GM23338 (cell line): ENCODE results near the gene SLC9A9. TPM values are rescaled to one million over a fixed set of nuclear protein-coding genes. Genes with fewer than 3 reads are reported as not detected.

Experiments used
- ATAC-seq: fragments of 200-7000 bp; cut with Tn5 transposase; 3 replicates; pipeline ENCODE4 v1.9.1; 2020
- DNase-seq: peaks from one replicate; pipeline ENCODE4 v3.0.0-alpha.2; 2015; ENCODE audit warnings: low spot score
- H2AFZ ChIP-seq: fragments of 200-600 bp; sonication (generic); 2 replicates; pipeline ENCODE4 v1.8.0; 2016; ENCODE audit warnings: antibody characterized with exemption, mild to moderate bottlenecking, moderate library complexity
- H3F3A ChIP-seq: fragments of 200-600 bp; sonication (generic); replicated peaks from 2 replicates; pipeline ENCODE4 v1.8.0; 2017; ENCODE audit warnings: antibody characterized with exemption, mixed run types, low read depth
- H3K27ac ChIP-seq: fragments of 200-600 bp; sonication (generic); 2 replicates; pipeline ENCODE4 v1.6.1; 2016; ENCODE audit warnings: low read depth
- H3K27me3 ChIP-seq: fragments of 200-600 bp; sonication (generic); 2 replicates; pipeline ENCODE4 v1.8.0; 2016; ENCODE audit warnings: mild to moderate bottlenecking, mixed run types, moderate library complexity; ENCODE audit not compliant: insufficient read depth
- H3K36me3 ChIP-seq: fragments of 200-600 bp; sonication (generic); 2 replicates; pipeline ENCODE4 v1.8.0; 2016; ENCODE audit warnings: mild to moderate bottlenecking; ENCODE audit not compliant: insufficient read depth
- H3K4me1 ChIP-seq: fragments of 200-600 bp; sonication (generic); 2 replicates; pipeline ENCODE4 v1.8.0; 2016; ENCODE audit warnings: mild to moderate bottlenecking, moderate library complexity; ENCODE audit not compliant: insufficient read depth
- H3K4me2 ChIP-seq: fragments of 200-600 bp; sonication (generic); 2 replicates; pipeline ENCODE4 v1.7.1; 2017; ENCODE audit warnings: mixed run types
- H3K4me3 ChIP-seq: fragments of 200-600 bp; sonication (generic); 2 replicates; pipeline ENCODE4 v1.6.1; 2016; ENCODE audit warnings: mixed run types
- H3K79me2 ChIP-seq: fragments of 200-600 bp; sonication (generic); replicated peaks from 2 replicates; pipeline ENCODE4 v1.8.0; 2017; ENCODE audit warnings: mild to moderate bottlenecking; ENCODE audit not compliant: insufficient read depth
- H3K9me2 ChIP-seq: fragments of 200-600 bp; sonication (generic); 2 replicates; pipeline ENCODE4 v1.8.0; 2017; ENCODE audit not compliant: insufficient read depth
- H4K20me1 ChIP-seq: fragments of 200-600 bp; sonication (generic); replicated peaks from 2 replicates; pipeline ENCODE4 v1.8.0; 2017; ENCODE audit warnings: mild to moderate bottlenecking; ENCODE audit not compliant: insufficient read depth
- H3K27ac Mint-ChIP-seq: 2 replicates; pipeline ENCODE4 v1.8.0; 2020; ENCODE audit warnings: inconsistent platforms, mild to moderate bottlenecking, moderate library complexity, mixed read lengths
- H3K27me3 Mint-ChIP-seq: 3 replicates; pipeline ENCODE4 v1.8.0; 2022; ENCODE audit warnings: low read depth, mild to moderate bottlenecking, moderate library complexity, mixed read lengths, inconsistent platforms; ENCODE audit not compliant: insufficient read depth, poor library complexity
- H3K36me3 Mint-ChIP-seq: 3 replicates; pipeline ENCODE4 v1.8.0; 2021; ENCODE audit warnings: low read depth, mild to moderate bottlenecking, inconsistent platforms, moderate library complexity, mixed read lengths
- H3K4me1 Mint-ChIP-seq: 3 replicates; pipeline ENCODE4 v1.8.0; 2020; ENCODE audit warnings: mild to moderate bottlenecking, inconsistent platforms, mixed read lengths
- H3K4me3 Mint-ChIP-seq: 3 replicates; pipeline ENCODE4 v1.8.0; 2021; ENCODE audit warnings: moderate library complexity, mild to moderate bottlenecking, inconsistent platforms, mixed read lengths
- H3K9me3 Mint-ChIP-seq: 3 replicates; pipeline ENCODE4 v1.8.0; 2020; ENCODE audit warnings: moderate library complexity, mild to moderate bottlenecking, inconsistent platforms, mixed read lengths
- JUNB ChIP-seq: IDR thresholded peaks from one replicate; pipeline ENCODE4 v1.6.1; 2016; ENCODE audit warnings: antibody characterized with exemption; ENCODE audit not compliant: unreplicated experiment
- NANOG ChIP-seq: IDR thresholded peaks from 2 replicates; pipeline ENCODE4 v1.6.1; 2016; ENCODE audit warnings: antibody characterized with exemption, borderline replicate concordance
- REST ChIP-seq: IDR thresholded peaks from one replicate; pipeline ENCODE4 v1.6.1; 2018; ENCODE audit warnings: antibody characterized with exemption; ENCODE audit not compliant: unreplicated experiment
- ZNF331 ChIP-seq: fragments of 250-450 bp; sonication (Bioruptor Pico); IDR thresholded peaks from 2 replicates; pipeline ENCODE4 v1.5.0; 2020; ENCODE audit warnings: low read depth, mild to moderate bottlenecking, moderate library complexity
- ZNF462 ChIP-seq: fragments of 250-450 bp; sonication (Bioruptor Pico); IDR thresholded peaks from 2 replicates; pipeline ENCODE4 v1.5.0; 2020; ENCODE audit warnings: mild to moderate bottlenecking, moderate library complexity
- polyA plus RNA-seq: library from polyadenylated mRNA; unstranded; fragments of >200 nt; fragmentation: Nextera tagmentation; extraction: Ambion mirVana; gene quantifications from 2 replicates; pipeline ENCODE4 v1.2.1, GENCODE V29; 2016
- total RNA-seq: library from RNA; depleted of rRNA; stranded (reverse); fragments of >200 nt; shearing (Covaris generic); gene quantifications from 2 replicates; pipeline ENCODE4 v1.2.3, GENCODE V29; 2014

The SLC9A9 gene
- total and polyA plus RNA-seq, 2 experiments from 2014 or later, result 1.3 to 1.6 TPM

- TF ChIP-seq NANOG, result no peak
- TF ChIP-seq REST, result no peak
These were observed 162.8 kb downstream of the SLC9A9 start (continued) for GRCh38 chr3:143685491-143685890.

DNA sequence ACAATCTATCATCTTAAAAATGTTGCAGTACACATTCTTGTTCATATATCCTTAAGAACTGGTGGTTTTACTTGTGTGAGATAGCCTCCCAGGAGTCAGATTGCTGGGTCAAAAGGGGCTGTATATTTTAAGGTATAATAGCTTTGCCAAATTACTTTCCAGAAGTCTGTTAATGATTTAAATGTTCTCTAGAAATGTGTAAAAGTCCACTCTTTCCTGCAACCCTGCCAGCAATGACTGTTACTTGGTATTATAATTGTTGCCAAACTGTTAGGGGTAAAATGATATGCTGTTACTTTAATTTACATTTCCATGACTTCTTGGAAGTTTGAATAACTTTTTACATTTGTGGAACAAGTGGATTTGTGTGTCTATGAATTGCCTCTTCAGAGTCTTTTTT, 170.8 kb downstream of the SLC9A9 start:
- ATAC-seq, result no peak
- no peak overlapping the region for H3K27ac Mint-ChIP-seq
- no peak overlapping the region for H3K4me3 Mint-ChIP-seq

More for the DNA sequence above, 170.8 kb downstream of the SLC9A9 start:
- no peaks in the 10 kb centered on the region for H3F3A ChIP-seq
- TF ChIP-seq ZNF331 (no peak), JUNB (no peak), ZNF462 (CRISPR knock-in tag) (no peak)
- Mint-ChIP-seq H3K27me3 (peaks cover 2% of the 10 kb centered on the region), H3K9me3 (no peaks in the 10 kb centered on the region), H3K36me3 (no peaks in the 10 kb centered on the region), H3K4me1 (no peaks in the 10 kb centered on the region)
- H3K4me3 ChIP-seq, result no peak overlapping the region
- no peaks in the 10 kb centered on the region for H3K27me3 ChIP-seq
- no peaks in the 10 kb centered on the region for H4K20me1 ChIP-seq
- H2AFZ ChIP-seq, result no peak overlapping the region
- no peak for DNase-seq
- H3K36me3 ChIP-seq, result no peaks in the 10 kb centered on the region
- H3K27ac ChIP-seq, result no peak overlapping the region
- H3K9me2 ChIP-seq, result no peaks in the 10 kb centered on the region
- H3K79me2 ChIP-seq, result no peaks in the 10 kb centered on the region
- no peaks in the 10 kb centered on the region; the same call in 1 of the 2 replicates for H3K4me1 ChIP-seq
- no peak overlapping the region for H3K4me2 ChIP-seq
